BE2C (cell line): ENCODE data around the gene CYTH4.

ENCODE experiments used
- DNase-seq: peaks from one replicate; pipeline ENCODE4 v3.0.0-alpha.2; 2020
- H3K27me3 ChIP-seq: fragments of 250-450 bp; sonication (Bioruptor Pico); 2 replicates; pipeline ENCODE4 v1.5.1; 2020; ENCODE audit warnings: mild to moderate bottlenecking
- H3K36me3 ChIP-seq: fragments of 250-450 bp; sonication (Bioruptor Pico); 2 replicates; pipeline ENCODE4 v1.5.1; 2020; ENCODE audit warnings: mild to moderate bottlenecking
- H3K4me1 ChIP-seq: fragments of 250-450 bp; sonication (Bioruptor Pico); 2 replicates; pipeline ENCODE4 v1.5.1; 2020
- H3K4me3 ChIP-seq: 2 replicates; pipeline ENCODE4 v1.5.1; 2011; ENCODE audit warnings: low read depth, low read length
- H3K9me3 ChIP-seq: fragments of 250-450 bp; sonication (Bioruptor Pico); 2 replicates; pipeline ENCODE4 v1.5.1; 2020
- CTCF ChIP-seq: IDR thresholded peaks from 2 replicates; pipeline ENCODE4 v1.5.1; 2012; ENCODE audit warnings: mild to moderate bottlenecking, low read depth, low read length

CYTH4 gene

GRCh38 chr22:37301144-37301830, 19.0 kb downstream of the CYTH4 start:
- no peak for TF ChIP-seq CTCF
- Histone ChIP-seq H3K4me3 (no peak overlapping the region), H3K9me3 (no peaks in the 10 kb centered on the region), H3K4me1 (no peaks in the 10 kb centered on the region), H3K36me3 (no peaks in the 10 kb centered on the region), H3K27me3 (no peaks in the 10 kb centered on the region)
- DNase-seq = no peak

- H3K4me1 ChIP-seq = peaks cover 11% of the 10 kb centered on the region
- no peaks in the 10 kb centered on the region for H3K27me3 ChIP-seq
- TF ChIP-seq CTCF = no peak
- no peaks in the 10 kb centered on the region for H3K36me3 ChIP-seq
- no peak overlapping the region for H3K4me3 ChIP-seq
- H3K9me3 ChIP-seq = no peaks in the 10 kb centered on the region
- no peak for DNase-seq
Measured at GRCh38 chr22:37302674-37303555, 20.6 kb downstream of the CYTH4 start.

GRCh38 chr22:37303821-37304274, 21.5 kb downstream of the CYTH4 start:
- Histone ChIP-seq H3K4me1 (peaks cover 12% of the 10 kb centered on the region), H3K4me3 (no peak overlapping the region), H3K27me3 (no peaks in the 10 kb centered on the region), H3K9me3 (no peaks in the 10 kb centered on the region), H3K36me3 (no peaks in the 10 kb centered on the region)
- no peak for TF ChIP-seq CTCF
- DNase-seq = peak; percentile 49

GRCh38 chr22:37304595-37305343, 22.5 kb downstream of the CYTH4 start:
- Histone ChIP-seq H3K36me3 (no peaks in the 10 kb centered on the region), H3K4me3 (no peak overlapping the region), H3K9me3 (no peaks in the 10 kb centered on the region), H3K4me1 (peaks cover 12% of the 10 kb centered on the region), H3K27me3 (no peaks in the 10 kb centered on the region)
- no peak for DNase-seq
- no peak for TF ChIP-seq CTCF

DNA sequence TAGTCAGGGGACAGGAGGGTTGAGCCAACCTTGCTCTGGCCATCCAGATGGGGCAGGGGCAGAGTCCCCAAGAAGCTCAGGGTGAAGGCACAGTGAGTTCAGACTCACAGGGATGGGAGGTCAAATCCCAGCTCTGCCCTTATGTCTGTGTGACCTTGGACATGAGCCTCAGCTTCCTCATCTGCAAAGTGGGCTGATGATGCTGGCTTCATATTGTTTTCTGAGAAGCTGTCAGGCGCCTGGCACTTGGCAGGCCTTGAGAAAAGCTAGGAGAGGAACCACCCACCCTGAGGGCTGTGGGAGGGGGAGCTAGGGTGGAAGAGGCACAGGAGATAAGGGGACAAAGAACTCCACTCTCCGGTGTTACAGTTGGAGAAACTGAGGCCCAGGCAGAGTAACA, 23.6 kb downstream of the CYTH4 start:
- Histone ChIP-seq H3K27me3 (no peaks in the 10 kb centered on the region), H3K4me1 (peaks cover 12% of the 10 kb centered on the region), H3K4me3 (no peak overlapping the region), H3K9me3 (no peaks in the 10 kb centered on the region), H3K36me3 (no peaks in the 10 kb centered on the region)
- TF ChIP-seq CTCF = no peak
- no peak for DNase-seq
